GM23338 (cell line): ENCODE measurements around the gene ARHGAP11A. TPM values are rescaled to one million over a fixed set of nuclear protein-coding genes. Genes with fewer than 3 reads are reported as not detected.

Experiments
- ATAC-seq: fragments of 200-7000 bp; cut with Tn5 transposase; 3 replicates; pipeline ENCODE4 v1.9.1; 2020
- DNase-seq: peaks from one replicate; pipeline ENCODE4 v3.0.0-alpha.2; 2015; ENCODE audit warnings: low spot score
- H2AFZ ChIP-seq: fragments of 200-600 bp; sonication (generic); 2 replicates; pipeline ENCODE4 v1.8.0; 2016; ENCODE audit warnings: antibody characterized with exemption, mild to moderate bottlenecking, moderate library complexity
- H3F3A ChIP-seq: fragments of 200-600 bp; sonication (generic); replicated peaks from 2 replicates; pipeline ENCODE4 v1.8.0; 2017; ENCODE audit warnings: antibody characterized with exemption, mixed run types, low read depth
- H3K27ac ChIP-seq: fragments of 200-600 bp; sonication (generic); 2 replicates; pipeline ENCODE4 v1.6.1; 2016; ENCODE audit warnings: low read depth
- H3K27me3 ChIP-seq: fragments of 200-600 bp; sonication (generic); 2 replicates; pipeline ENCODE4 v1.8.0; 2016; ENCODE audit warnings: mild to moderate bottlenecking, mixed run types, moderate library complexity; ENCODE audit not compliant: insufficient read depth
- H3K36me3 ChIP-seq: fragments of 200-600 bp; sonication (generic); 2 replicates; pipeline ENCODE4 v1.8.0; 2016; ENCODE audit warnings: mild to moderate bottlenecking; ENCODE audit not compliant: insufficient read depth
- H3K4me1 ChIP-seq: fragments of 200-600 bp; sonication (generic); 2 replicates; pipeline ENCODE4 v1.8.0; 2016; ENCODE audit warnings: mild to moderate bottlenecking, moderate library complexity; ENCODE audit not compliant: insufficient read depth
- H3K4me2 ChIP-seq: fragments of 200-600 bp; sonication (generic); 2 replicates; pipeline ENCODE4 v1.7.1; 2017; ENCODE audit warnings: mixed run types
- H3K4me3 ChIP-seq: fragments of 200-600 bp; sonication (generic); 2 replicates; pipeline ENCODE4 v1.6.1; 2016; ENCODE audit warnings: mixed run types
- H3K79me2 ChIP-seq: fragments of 200-600 bp; sonication (generic); replicated peaks from 2 replicates; pipeline ENCODE4 v1.8.0; 2017; ENCODE audit warnings: mild to moderate bottlenecking; ENCODE audit not compliant: insufficient read depth
- H3K9me2 ChIP-seq: fragments of 200-600 bp; sonication (generic); 2 replicates; pipeline ENCODE4 v1.8.0; 2017; ENCODE audit not compliant: insufficient read depth
- H4K20me1 ChIP-seq: fragments of 200-600 bp; sonication (generic); replicated peaks from 2 replicates; pipeline ENCODE4 v1.8.0; 2017; ENCODE audit warnings: mild to moderate bottlenecking; ENCODE audit not compliant: insufficient read depth
- H3K27ac Mint-ChIP-seq: 2 replicates; pipeline ENCODE4 v1.8.0; 2020; ENCODE audit warnings: inconsistent platforms, mild to moderate bottlenecking, moderate library complexity, mixed read lengths
- H3K27me3 Mint-ChIP-seq: 3 replicates; pipeline ENCODE4 v1.8.0; 2022; ENCODE audit warnings: low read depth, mild to moderate bottlenecking, moderate library complexity, mixed read lengths, inconsistent platforms; ENCODE audit not compliant: insufficient read depth, poor library complexity
- H3K36me3 Mint-ChIP-seq: 3 replicates; pipeline ENCODE4 v1.8.0; 2021; ENCODE audit warnings: low read depth, mild to moderate bottlenecking, inconsistent platforms, moderate library complexity, mixed read lengths
- H3K4me1 Mint-ChIP-seq: 3 replicates; pipeline ENCODE4 v1.8.0; 2020; ENCODE audit warnings: mild to moderate bottlenecking, inconsistent platforms, mixed read lengths
- H3K4me3 Mint-ChIP-seq: 3 replicates; pipeline ENCODE4 v1.8.0; 2021; ENCODE audit warnings: moderate library complexity, mild to moderate bottlenecking, inconsistent platforms, mixed read lengths
- H3K9me3 Mint-ChIP-seq: 3 replicates; pipeline ENCODE4 v1.8.0; 2020; ENCODE audit warnings: moderate library complexity, mild to moderate bottlenecking, inconsistent platforms, mixed read lengths
- CREB1 ChIP-seq: fragments of 250-450 bp; sonication (Bioruptor Pico); IDR thresholded peaks from 2 replicates; pipeline ENCODE4 v1.5.0; 2020; ENCODE audit warnings: low read depth, mild to moderate bottlenecking, moderate library complexity
- CTCF ChIP-seq, 2 experiments: fragments of 200-600 bp in 1 of 2; sonication (generic) in 1 of 2; conservative IDR thresholded peaks; 2 replicates each; pipeline versions ENCODE4 v1.5.1 to v1.6.1; 2016 to 2017; ENCODE audit warnings: antibody characterized with exemption in 2 of 2, low read depth in 2 of 2, mild to moderate bottlenecking in 2 of 2, moderate library complexity in 1 of 2
- EZH2 ChIP-seq: fragments of 200-600 bp; sonication (generic); IDR thresholded peaks from one replicate; pipeline ENCODE4 v1.8.0; 2017; ENCODE audit warnings: antibody characterized with exemption, mild to moderate bottlenecking, low read depth; ENCODE audit not compliant: unreplicated experiment
- EZH2phosphoT487 ChIP-seq: fragments of 200-600 bp; sonication (generic); IDR thresholded peaks from one replicate; pipeline ENCODE4 v1.8.1; 2018; ENCODE audit warnings: antibody characterized with exemption; ENCODE audit not compliant: unreplicated experiment
- POLR2AphosphoS5 ChIP-seq: IDR thresholded peaks from 2 replicates; pipeline ENCODE4 v1.6.1; 2016; ENCODE audit warnings: antibody characterized with exemption, low read depth
- ZNF462 ChIP-seq: fragments of 250-450 bp; sonication (Bioruptor Pico); IDR thresholded peaks from 2 replicates; pipeline ENCODE4 v1.5.0; 2020; ENCODE audit warnings: mild to moderate bottlenecking, moderate library complexity
- polyA plus RNA-seq: library from polyadenylated mRNA; unstranded; fragments of >200 nt; fragmentation: Nextera tagmentation; extraction: Ambion mirVana; gene quantifications from 2 replicates; pipeline ENCODE4 v1.2.1, GENCODE V29; 2016
- total RNA-seq: library from RNA; depleted of rRNA; stranded (reverse); fragments of >200 nt; shearing (Covaris generic); gene quantifications from 2 replicates; pipeline ENCODE4 v1.2.3, GENCODE V29; 2014
- TF ChIP-seq, protein P1 (sequence below): IDR thresholded peaks from 2 replicates; pipeline ENCODE4 v1.6.1; 2016; ENCODE audit warnings: antibody characterized with exemption

ARHGAP11A gene
- total and polyA plus RNA-seq, 2 experiments from 2014 or later, result 28.3 to 43.1 TPM

DNA sequence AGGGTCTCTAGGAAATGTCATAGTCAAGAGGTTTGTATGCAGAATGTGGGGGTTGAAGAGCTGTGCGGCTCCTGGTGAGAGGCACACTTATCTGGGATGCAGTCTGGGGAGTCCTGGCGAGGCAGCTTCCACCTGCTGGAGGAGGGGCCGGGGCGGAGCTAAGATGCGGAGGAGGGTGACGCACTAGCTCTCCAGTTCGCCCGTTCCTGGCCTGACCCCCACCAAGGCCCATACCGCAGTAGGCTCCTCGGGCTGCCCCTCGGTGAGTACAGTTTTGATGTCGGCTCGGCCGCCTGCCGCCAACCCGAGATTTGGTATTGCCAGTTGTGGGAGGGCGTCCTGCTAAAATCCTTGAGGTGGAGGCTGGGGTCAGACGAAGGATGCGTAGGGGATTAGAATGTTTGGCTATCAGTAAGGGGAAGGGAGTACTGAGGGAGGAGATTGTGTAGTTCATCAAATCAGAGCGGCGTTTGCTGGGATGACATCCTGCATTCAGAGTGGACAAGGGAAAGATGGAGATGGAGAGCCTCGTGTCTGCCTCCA is 26.3 kb downstream of the ARHGAP11A start, which contains the start of gene SCG5:
Gene SCG5 (plus strand): TSS at position 194 of the 543 bp plus-strand sequence. CDS start 1,883 bp downstream, outside the sequence.
- H3K27ac ChIP-seq, result peak within 1 kb of the TSS; percentile 89

GRCh38 chr15:32642667-32643435 is 27.5 kb downstream of the ARHGAP11A start:
- H3K79me2 ChIP-seq, result no peaks in the 10 kb centered on the region; the same call in 1 of the 2 replicates
- no peak for ATAC-seq
- no peaks in the 10 kb centered on the region for H3F3A ChIP-seq
- DNase-seq, result peak; percentile 17
- no peaks in the 10 kb centered on the region for H3K27me3 ChIP-seq
- H3K4me2 ChIP-seq, result peak overlapping the region; percentile 74
- Mint-ChIP-seq H3K4me3 (peak overlapping the region; percentile 87), H3K4me1 (peaks cover 31% of the 10 kb centered on the region), H3K9me3 (no peaks in the 10 kb centered on the region), H3K27ac (peak overlapping the region; percentile 82), H3K36me3 (peaks cover 4% of the 10 kb centered on the region; the same call in 2 of the 3 replicates), H3K27me3 (peaks cover 5% of the 10 kb centered on the region)
- peaks cover 30% of the 10 kb centered on the region for H3K4me1 ChIP-seq
- peak overlapping the region; percentile 73 for H3K27ac ChIP-seq
- H4K20me1 ChIP-seq, result no peaks in the 10 kb centered on the region
- no peaks in the 10 kb centered on the region for H3K9me2 ChIP-seq
- H2AFZ ChIP-seq, result no peak overlapping the region
- H3K4me3 ChIP-seq, result peak overlapping the region; percentile 60
- peaks cover 4% of the 10 kb centered on the region; the same call in 1 of the 2 replicates for H3K36me3 ChIP-seq
- no peak for TF ChIP-seq EZH2phosphoT487
- no peak for TF ChIP-seq CREB1 (CRISPR knock-in tag)
- TF ChIP-seq, protein P1, sequence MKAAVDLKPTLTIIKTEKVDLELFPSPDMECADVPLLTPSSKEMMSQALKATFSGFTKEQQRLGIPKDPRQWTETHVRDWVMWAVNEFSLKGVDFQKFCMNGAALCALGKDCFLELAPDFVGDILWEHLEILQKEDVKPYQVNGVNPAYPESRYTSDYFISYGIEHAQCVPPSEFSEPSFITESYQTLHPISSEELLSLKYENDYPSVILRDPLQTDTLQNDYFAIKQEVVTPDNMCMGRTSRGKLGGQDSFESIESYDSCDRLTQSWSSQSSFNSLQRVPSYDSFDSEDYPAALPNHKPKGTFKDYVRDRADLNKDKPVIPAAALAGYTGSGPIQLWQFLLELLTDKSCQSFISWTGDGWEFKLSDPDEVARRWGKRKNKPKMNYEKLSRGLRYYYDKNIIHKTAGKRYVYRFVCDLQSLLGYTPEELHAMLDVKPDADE, result no peak
- no peak for TF ChIP-seq EZH2
- no peak for TF ChIP-seq ZNF462 (CRISPR knock-in tag)

More for the DNA sequence above, 26.3 kb downstream of the ARHGAP11A start, which contains the start of gene SCG5:
- Histone ChIP-seq H4K20me1 (no peaks in the 10 kb centered on the region), H3K4me2 (peak within 1 kb of the TSS; percentile 74), H3K79me2 (no peaks in the 10 kb centered on the region; the same call in 1 of the 2 replicates), H2AFZ (no peak within 1 kb of the TSS; the same call in 1 of the 2 replicates), H3K4me1 (peaks cover 30% of the 10 kb centered on the region), H3K9me2 (no peaks in the 10 kb centered on the region), H3K4me3 (peak within 1 kb of the TSS; percentile 60), H3K36me3 (peaks cover 16% of the 10 kb centered on the region), H3K27me3 (no peaks in the 10 kb centered on the region), H3F3A (no peaks in the 10 kb centered on the region)
- DNase-seq (peak; percentile 96), ATAC-seq (peak; percentile 98)
- peak within 1 kb of the TSS; percentile 94 for H3K27ac Mint-ChIP-seq
- peaks cover 5% of the 10 kb centered on the region for H3K27me3 Mint-ChIP-seq
- H3K4me1 Mint-ChIP-seq, result peaks cover 31% of the 10 kb centered on the region
- H3K9me3 Mint-ChIP-seq, result no peaks in the 10 kb centered on the region
- peak within 1 kb of the TSS; percentile 87 for H3K4me3 Mint-ChIP-seq
- peak; percentile 91 for TF ChIP-seq POLR2AphosphoS5
- TF ChIP-seq CREB1 (CRISPR knock-in tag), result peak; percentile 71
- no peak for TF ChIP-seq EZH2phosphoT487
- no peak for TF ChIP-seq CTCF (conservative IDR thresholded peaks at IDR 0.05; ENCODE audit: low read depth in 2 of 2)
- peaks cover 16% of the 10 kb centered on the region for H3K36me3 Mint-ChIP-seq
